Mucosa of descending colon (tissue), 3 donors: ENCODE results near the gene UGT1A10. TPM values are rescaled to one million over a fixed set of nuclear protein-coding genes. Genes with fewer than 3 reads are reported as not detected.
A peak's percentile ranks its signal among the peaks of the same experiment; 100 is the strongest.
"Not testable (repeated sequence)": the region's sequence is repeated elsewhere in the genome, so short reads cannot be mapped to it uniquely, and the experiment has no call there.

Experiments
- ATAC-seq: fragments of 200-7000 bp; cut with Tn5 transposase; one replicate; pipeline ENCODE4 v1.9.1; 2020; ENCODE audit warnings: mild to moderate bottlenecking, moderate library complexity
- DNase-seq, 3 donors: peaks; one replicate each; pipeline ENCODE4 v3.0.0-alpha.2; 2020
- H3K36me3 ChIP-seq: fragments of 200-600 bp; one replicate; pipeline ENCODE4 v1.8.0; 2021; ENCODE audit warnings: low read depth, mild to moderate bottlenecking
- H3K4me1 ChIP-seq: fragments of 200-600 bp; one replicate; pipeline ENCODE4 v1.8.0; 2021; ENCODE audit warnings: low read depth, mild to moderate bottlenecking
- H3K4me3 ChIP-seq: fragments of 200-600 bp; one replicate; pipeline ENCODE4 v1.8.0; 2021; ENCODE audit warnings: mild to moderate bottlenecking
- H3K9me3 ChIP-seq: fragments of 200-600 bp; one replicate; pipeline ENCODE4 v1.8.0; 2021; ENCODE audit warnings: mild to moderate bottlenecking
- CTCF ChIP-seq: fragments of 200-600 bp; IDR thresholded peaks from one replicate; pipeline ENCODE4 v1.8.0; 2022; ENCODE audit warnings: antibody characterized with exemption, mild to moderate bottlenecking
- intact Hi-C, 2 donors: fragments of 100-400 bp; cut with DNase I in 1 of 2; cut with micrococcal nuclease in 1 of 2; formaldehyde crosslinking; loops; one replicate each; pipeline versions ENCODE4 v1.11.0 to v1.11.1; 2022; cut with DNase I, micrococcal nuclease
- total RNA-seq, 3 donors: library from RNA; stranded (reverse); fragmentation: NEBNext Ultra II Directional in 2 of 3; extraction: Animal tissue kit (Norgen Biotek cat#: 25700) in 2 of 3; gene quantifications; one replicate each; pipeline versions ENCODE4 v1.2.1 to v1.2.4, GENCODE V29; 2021 to 2023
- donor health status: DM: no; HTN: no; CAD: no; lungs with moderate emphysema.
- donor health status: DM: no; HTN: no; CAD: no.
- donor health status: DM: no; HTN: yes; CAD: no.

The UGT1A10 gene
- total RNA-seq, 3 donors from 2014 or later = 42.0 to 116 (median 43.9) TPM

- DNase-seq (peak in 2 of 3 donors; percentile 54 to 61), ATAC-seq (peak; percentile 98)
- Histone ChIP-seq H3K9me3 (peaks cover 9% of the 10 kb centered on the region), H3K36me3 (no peaks in the 10 kb centered on the region), H3K4me1 (peaks cover 11% of the 10 kb centered on the region), H3K4me3 (no peak overlapping the region)
- intact Hi-C loops = no loop called here
- no peak for TF ChIP-seq CTCF
Measured at GRCh38 chr2:233650981-233651380, 14.7 kb downstream of the UGT1A10 start.

GRCh38 chr2:233651430-233651829 is 15.2 kb downstream of the UGT1A10 start:
- H3K9me3 ChIP-seq = peaks cover 4% of the 10 kb centered on the region
- DNase-seq (no peak), ATAC-seq (peak; percentile 72)
- intact Hi-C loops = no loop called here
- no peak for TF ChIP-seq CTCF
- no peak overlapping the region for H3K4me3 ChIP-seq
- H3K4me1 ChIP-seq = peaks cover 11% of the 10 kb centered on the region
- H3K36me3 ChIP-seq = no peaks in the 10 kb centered on the region

- intact Hi-C loops = no loop called here
- Histone ChIP-seq H3K36me3 (no peaks in the 10 kb centered on the region), H3K9me3 (no peaks in the 10 kb centered on the region), H3K4me1 (peaks cover 11% of the 10 kb centered on the region), H3K4me3 (no peak overlapping the region)
- DNase-seq = no peak
- no peak for TF ChIP-seq CTCF
- ATAC-seq = no peak
Measured at GRCh38 chr2:233654501-233654900, 18.3 kb downstream of the UGT1A10 start.

- Histone ChIP-seq H3K36me3 (no peaks in the 10 kb centered on the region), H3K4me1 (peaks cover 10% of the 10 kb centered on the region), H3K9me3 (no peaks in the 10 kb centered on the region), H3K4me3 (no peak overlapping the region)
- DNase-seq (no peak), ATAC-seq (peak; percentile 39)
- TF ChIP-seq CTCF = no peak
- intact Hi-C loops = no loop called here
Measured at GRCh38 chr2:233655043-233655442, 18.8 kb downstream of the UGT1A10 start.

GRCh38 chr2:233655943-233656342 is 19.7 kb downstream of the UGT1A10 start:
- H3K36me3 ChIP-seq, ATAC-seq, H3K9me3 ChIP-seq, intact Hi-C loops, H3K4me3 ChIP-seq, H3K4me1 ChIP-seq, DNase-seq: not testable (repeated sequence)

GRCh38 chr2:233656443-233656842 is 20.2 kb downstream of the UGT1A10 start:
- no peak for TF ChIP-seq CTCF
- H3K4me3 ChIP-seq = no peak overlapping the region
- no peaks in the 10 kb centered on the region for H3K36me3 ChIP-seq
- no peaks in the 10 kb centered on the region for H3K4me1 ChIP-seq
- intact Hi-C loops = no loop called here
- ATAC-seq = no peak
- no peak for DNase-seq
- H3K9me3 ChIP-seq = no peaks in the 10 kb centered on the region
